Stimulated activated naive CD8-positive, alpha-beta T cell treated with anti-CD3 and anti-CD28 coated beads, Interleukin-15, Interleukin-2, amounts not matched to agents 100 ng/mL and 50 ng/mL, for 24 hours (primary cell): ENCODE results near the gene UQCRC1.

Source experiments
- H3K27ac Mint-ChIP-seq: one replicate; pipeline ENCODE4 v1.8.0; 2021; ENCODE audit warnings: mild to moderate bottlenecking, mixed read lengths
- H3K27me3 Mint-ChIP-seq: one replicate; pipeline ENCODE4 v1.8.0; 2021; ENCODE audit warnings: mixed read lengths
- H3K36me3 Mint-ChIP-seq: one replicate; pipeline ENCODE4 v1.8.0; 2021; ENCODE audit warnings: low read depth, mixed read lengths
- H3K4me1 Mint-ChIP-seq: one replicate; pipeline ENCODE4 v1.8.0; 2021; ENCODE audit warnings: low read depth, mixed read lengths
- H3K4me3 Mint-ChIP-seq: one replicate; pipeline ENCODE4 v1.8.0; 2021; ENCODE audit warnings: mild to moderate bottlenecking, mixed read lengths
- H3K9me3 Mint-ChIP-seq: one replicate; pipeline ENCODE4 v1.8.0; 2021; ENCODE audit warnings: mixed read lengths

Gene UQCRC1

GRCh38 chr3:48596676-48597407 is 12.6 kb downstream of the UQCRC1 start:
- peaks cover 35% of the 10 kb centered on the region for H3K36me3 Mint-ChIP-seq
- H3K4me3 Mint-ChIP-seq: no peak overlapping the region
- H3K27me3 Mint-ChIP-seq: peaks cover 16% of the 10 kb centered on the region
- H3K9me3 Mint-ChIP-seq: no peaks in the 10 kb centered on the region
- H3K27ac Mint-ChIP-seq: no peak overlapping the region
- H3K4me1 Mint-ChIP-seq: peaks cover 8% of the 10 kb centered on the region

DNA sequence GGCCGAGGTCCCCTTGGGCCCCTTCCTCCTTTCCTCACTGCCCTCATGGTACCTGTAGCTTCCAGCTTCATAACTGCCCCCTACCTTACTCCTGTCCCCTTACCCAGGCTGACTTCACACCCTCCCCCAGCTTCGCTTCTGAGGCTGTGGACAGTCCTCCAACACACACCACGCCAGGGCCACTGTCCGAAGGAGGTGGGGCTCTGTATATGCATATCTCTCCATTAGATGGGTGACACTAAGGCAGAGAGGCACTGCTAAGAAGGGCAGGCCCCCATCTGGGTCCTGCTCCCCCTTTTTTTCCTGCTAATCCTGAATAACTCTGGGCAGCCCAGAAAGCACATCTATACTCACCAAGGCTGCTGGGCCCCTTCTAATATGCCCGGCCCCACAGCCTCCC is 13.3 kb downstream of the UQCRC1 start:
- peaks cover 28% of the 10 kb centered on the region for H3K36me3 Mint-ChIP-seq
- peaks cover 8% of the 10 kb centered on the region for H3K4me1 Mint-ChIP-seq
- H3K4me3 Mint-ChIP-seq: no peak overlapping the region
- H3K9me3 Mint-ChIP-seq: no peaks in the 10 kb centered on the region
- peaks cover 17% of the 10 kb centered on the region for H3K27me3 Mint-ChIP-seq
- no peak overlapping the region for H3K27ac Mint-ChIP-seq

- Mint-ChIP-seq H3K4me3 (no peak overlapping the region), H3K9me3 (no peaks in the 10 kb centered on the region), H3K27ac (no peak overlapping the region), H3K4me1 (peaks cover 8% of the 10 kb centered on the region), H3K36me3 (peaks cover 24% of the 10 kb centered on the region), H3K27me3 (peaks cover 22% of the 10 kb centered on the region)
Observed at GRCh38 chr3:48595526-48596121, 13.8 kb downstream of the UQCRC1 start.

DNA sequence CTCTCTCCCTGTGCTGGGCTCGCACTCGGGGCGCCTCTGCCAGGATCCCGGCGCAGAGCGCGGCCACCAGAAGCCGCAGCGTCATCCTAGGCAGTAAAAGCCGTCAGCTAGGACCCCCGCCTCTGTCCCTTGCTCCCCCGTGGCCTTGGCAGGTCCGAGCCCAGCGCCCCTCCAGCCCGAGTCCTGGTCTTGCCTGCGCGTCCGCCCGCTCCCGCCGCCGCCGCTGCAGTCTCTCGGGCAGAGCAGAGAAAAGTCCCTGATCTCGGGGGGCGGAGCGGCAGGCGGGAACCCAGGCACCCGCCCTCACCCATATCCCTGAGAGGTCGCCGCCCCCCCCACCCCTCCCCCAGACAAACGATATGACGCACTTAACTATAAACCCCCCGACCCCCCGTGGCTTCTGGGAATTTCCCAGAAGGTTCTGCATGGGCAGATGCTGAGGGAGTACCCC is 14.3 kb downstream of the UQCRC1 start, which contains the start of gene COL7A1:
Gene COL7A1, minus strand, starts transcription at position 255 of the 451 bp plus-strand sequence. Its CDS starts 170 bp downstream, at position 85.
- Mint-ChIP-seq H3K27ac (no peak within 1 kb of the TSS), H3K27me3 (peaks cover 25% of the 10 kb centered on the region), H3K36me3 (peaks cover 18% of the 10 kb centered on the region), H3K9me3 (no peaks in the 10 kb centered on the region), H3K4me3 (no peak within 1 kb of the TSS), H3K4me1 (peaks cover 8% of the 10 kb centered on the region)

GRCh38 chr3:48594417-48595049 is 14.9 kb downstream of the UQCRC1 start:
- Mint-ChIP-seq H3K27me3 (peaks cover 29% of the 10 kb centered on the region), H3K4me1 (peaks cover 8% of the 10 kb centered on the region), H3K9me3 (no peaks in the 10 kb centered on the region), H3K36me3 (peaks cover 16% of the 10 kb centered on the region), H3K27ac (no peak overlapping the region), H3K4me3 (no peak overlapping the region)

- no peak overlapping the region for H3K27ac Mint-ChIP-seq
- H3K27me3 Mint-ChIP-seq: peaks cover 37% of the 10 kb centered on the region
- H3K36me3 Mint-ChIP-seq: peaks cover 9% of the 10 kb centered on the region
- H3K4me3 Mint-ChIP-seq: no peak overlapping the region
- no peaks in the 10 kb centered on the region for H3K9me3 Mint-ChIP-seq
- peaks cover 8% of the 10 kb centered on the region for H3K4me1 Mint-ChIP-seq
Observed at GRCh38 chr3:48593337-48593736, 16.1 kb downstream of the UQCRC1 start.

DNA sequence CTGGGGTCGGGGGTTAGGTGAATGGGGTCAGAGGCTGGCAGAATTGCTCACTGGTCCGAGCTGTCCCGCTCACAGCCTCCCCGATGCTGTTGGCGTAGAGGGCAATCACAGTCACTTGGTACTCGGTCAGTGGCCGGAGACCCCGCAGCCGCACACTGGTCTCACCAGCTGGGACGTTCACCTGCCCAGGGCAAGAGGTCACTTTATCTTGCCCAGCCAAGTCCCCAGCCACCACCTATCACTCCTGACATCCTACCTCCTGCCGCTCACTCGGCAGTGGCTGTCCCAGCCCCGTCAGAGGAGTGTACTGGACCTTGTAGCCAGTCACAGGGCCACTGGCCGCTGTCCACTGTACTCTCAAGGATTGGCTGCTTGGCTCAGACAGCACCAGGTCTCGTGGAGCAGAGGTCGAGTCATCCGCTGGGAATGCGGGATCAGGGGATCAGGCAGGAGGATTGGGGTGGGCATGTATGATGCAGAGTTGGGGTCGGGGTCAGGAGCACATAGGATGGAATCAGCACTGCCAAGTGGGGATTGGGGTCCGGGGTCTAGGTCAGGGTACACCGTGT is 16.8 kb downstream of the UQCRC1 start:
- no peak overlapping the region for H3K27ac Mint-ChIP-seq
- peaks cover 5% of the 10 kb centered on the region for H3K36me3 Mint-ChIP-seq
- no peak overlapping the region for H3K4me3 Mint-ChIP-seq
- no peaks in the 10 kb centered on the region for H3K9me3 Mint-ChIP-seq
- peaks cover 8% of the 10 kb centered on the region for H3K4me1 Mint-ChIP-seq
- H3K27me3 Mint-ChIP-seq: peaks cover 38% of the 10 kb centered on the region

GRCh38 chr3:48591886-48592518 is 17.4 kb downstream of the UQCRC1 start:
- Mint-ChIP-seq H3K4me3 (no peak overlapping the region), H3K27ac (no peak overlapping the region), H3K27me3 (peaks cover 38% of the 10 kb centered on the region), H3K9me3 (no peaks in the 10 kb centered on the region), H3K4me1 (peaks cover 8% of the 10 kb centered on the region), H3K36me3 (no peaks in the 10 kb centered on the region)

GRCh38 chr3:48591436-48591835 is 18.0 kb downstream of the UQCRC1 start:
- no peak overlapping the region for H3K4me3 Mint-ChIP-seq
- H3K4me1 Mint-ChIP-seq: peaks cover 8% of the 10 kb centered on the region
- peaks cover 38% of the 10 kb centered on the region for H3K27me3 Mint-ChIP-seq
- H3K9me3 Mint-ChIP-seq: no peaks in the 10 kb centered on the region
- H3K27ac Mint-ChIP-seq: no peak overlapping the region
- H3K36me3 Mint-ChIP-seq: no peaks in the 10 kb centered on the region

DNA sequence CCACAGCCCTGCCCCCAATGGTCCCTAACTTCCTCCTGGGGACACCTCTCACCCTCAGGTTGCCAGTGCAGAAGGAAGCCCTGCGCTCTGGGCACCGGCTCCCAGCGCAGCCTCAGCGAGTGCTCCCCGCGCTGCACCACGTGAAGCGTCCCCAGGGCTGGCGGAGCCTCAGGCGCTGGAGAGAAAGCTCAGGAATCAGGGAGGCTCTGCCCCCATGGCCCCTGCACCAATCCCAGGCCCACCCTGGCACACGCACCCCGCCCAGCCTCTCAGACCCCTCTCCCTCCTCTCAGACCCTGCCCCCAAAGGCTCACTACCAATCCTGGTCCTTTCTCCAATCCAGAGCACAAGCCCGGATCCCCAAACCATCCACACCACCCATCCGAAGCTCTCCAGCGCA is 21.2 kb downstream of the UQCRC1 start:
- H3K27me3 Mint-ChIP-seq: peaks cover 27% of the 10 kb centered on the region
- H3K9me3 Mint-ChIP-seq: no peaks in the 10 kb centered on the region
- H3K4me3 Mint-ChIP-seq: no peak overlapping the region

DNA sequence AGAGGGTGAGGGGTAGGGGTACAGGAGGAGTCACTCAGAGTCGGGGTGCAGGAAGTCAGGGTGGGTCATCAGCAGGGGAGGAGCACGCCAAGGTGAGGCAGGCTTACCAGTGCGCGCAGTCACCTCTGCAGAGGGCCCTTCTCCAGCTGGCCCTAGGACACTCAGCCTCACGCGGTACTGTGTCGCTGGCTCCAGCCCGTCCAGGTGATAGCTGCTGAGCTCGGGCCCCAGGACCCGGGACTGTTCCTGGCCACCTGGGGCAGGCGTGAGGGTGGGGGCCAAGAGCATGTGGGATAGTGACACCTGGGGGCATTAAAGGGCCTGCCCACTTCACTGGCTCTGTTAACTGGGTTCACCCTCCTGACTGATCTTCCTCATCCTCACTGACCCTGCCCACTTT is 21.8 kb downstream of the UQCRC1 start:
- Mint-ChIP-seq H3K4me3 (no peak overlapping the region), H3K36me3 (no peaks in the 10 kb centered on the region), H3K9me3 (no peaks in the 10 kb centered on the region), H3K27ac (no peak overlapping the region), H3K4me1 (no peaks in the 10 kb centered on the region), H3K27me3 (peaks cover 23% of the 10 kb centered on the region)

More for the DNA sequence above, 21.2 kb downstream of the UQCRC1 start:
- Mint-ChIP-seq H3K4me1 (no peaks in the 10 kb centered on the region), H3K36me3 (no peaks in the 10 kb centered on the region), H3K27ac (no peak overlapping the region)

DNA sequence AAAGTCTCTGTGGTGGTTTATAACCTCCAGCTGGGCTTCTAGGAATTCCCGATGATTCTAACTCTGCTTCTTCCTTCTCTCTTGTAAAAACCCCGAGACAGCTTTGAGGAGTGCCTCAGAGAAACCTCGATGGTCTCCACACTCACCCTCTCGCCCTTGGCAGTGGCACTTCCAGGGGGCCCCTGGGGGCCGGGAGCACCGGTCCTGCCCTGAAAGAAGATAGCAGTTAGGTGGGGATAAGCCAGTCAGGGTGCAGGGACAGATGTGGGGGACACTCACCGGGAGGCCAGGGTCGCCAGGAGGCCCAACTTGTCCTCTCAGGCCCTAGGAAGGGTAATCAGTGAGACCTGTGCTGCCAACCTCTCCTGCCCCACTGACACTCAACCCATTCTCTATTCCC is 24.0 kb downstream of the UQCRC1 start:
- Mint-ChIP-seq H3K9me3 (no peaks in the 10 kb centered on the region), H3K36me3 (no peaks in the 10 kb centered on the region), H3K4me3 (no peak overlapping the region), H3K27me3 (peaks cover 14% of the 10 kb centered on the region), H3K4me1 (no peaks in the 10 kb centered on the region), H3K27ac (no peak overlapping the region)

DNA sequence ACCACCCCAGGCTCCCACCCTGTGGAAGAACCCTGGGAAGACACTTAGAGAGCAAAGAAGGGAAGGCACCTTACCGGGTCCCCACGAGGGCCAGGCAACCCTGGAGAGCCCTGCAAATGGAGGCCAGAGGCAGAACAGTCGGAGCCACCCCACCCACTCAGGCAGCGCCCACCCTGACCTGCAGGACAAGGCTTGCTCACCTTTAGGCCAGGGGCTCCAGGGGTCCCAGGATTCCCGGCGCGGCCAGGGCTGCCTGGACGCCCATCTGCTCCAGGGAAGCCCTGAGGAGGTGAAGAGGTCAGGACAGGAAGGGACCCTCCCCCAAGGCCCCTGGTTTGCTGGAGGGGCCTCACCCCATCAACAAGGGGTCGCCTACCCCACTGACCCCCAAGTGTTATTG is 24.6 kb downstream of the UQCRC1 start:
- H3K27ac Mint-ChIP-seq: no peak overlapping the region
- H3K4me1 Mint-ChIP-seq: no peaks in the 10 kb centered on the region
- H3K36me3 Mint-ChIP-seq: no peaks in the 10 kb centered on the region
- H3K9me3 Mint-ChIP-seq: no peaks in the 10 kb centered on the region
- H3K27me3 Mint-ChIP-seq: peaks cover 12% of the 10 kb centered on the region
- H3K4me3 Mint-ChIP-seq: no peak overlapping the region

DNA sequence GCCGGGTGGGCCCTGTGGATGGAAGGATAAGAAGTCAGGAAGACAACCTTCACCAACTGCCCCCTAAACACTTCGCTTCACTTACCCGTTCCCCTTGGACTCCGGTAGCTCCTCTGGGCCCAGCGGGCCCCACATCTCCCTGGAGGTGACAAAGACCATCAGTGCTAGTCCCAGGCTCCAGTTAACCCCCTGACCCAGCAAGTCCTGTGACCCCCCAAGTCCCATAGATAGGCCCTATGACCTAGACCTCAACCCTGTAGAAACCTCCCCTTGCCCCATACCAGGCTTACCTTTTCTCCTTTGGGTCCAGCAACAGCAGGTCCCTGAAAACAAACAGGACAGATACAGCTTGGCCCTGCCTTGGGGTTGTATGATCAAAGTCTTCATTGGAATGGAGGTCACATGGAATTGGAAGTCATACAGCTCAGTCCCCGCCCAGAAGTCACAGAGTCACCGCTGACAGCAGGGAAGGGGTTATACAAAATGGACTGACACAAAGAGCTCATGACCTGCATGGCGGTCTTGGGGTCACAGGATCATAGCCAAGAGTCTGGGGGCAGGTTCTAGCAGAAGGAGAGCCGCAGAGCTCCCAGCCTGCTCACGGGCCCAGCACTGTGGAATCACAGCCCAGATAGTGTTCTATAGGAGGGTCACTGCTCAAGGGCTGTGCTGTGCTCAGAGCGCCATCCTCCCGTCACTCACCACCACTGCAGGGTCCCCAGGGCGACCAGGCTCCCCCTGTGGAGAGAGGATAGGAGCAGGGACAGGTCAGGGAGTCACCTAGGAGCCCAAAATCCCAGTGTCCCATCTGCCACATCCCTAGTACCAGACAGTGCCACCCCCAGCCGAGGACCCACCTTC is 27.6 kb downstream of the UQCRC1 start:
- H3K9me3 Mint-ChIP-seq: no peaks in the 10 kb centered on the region
- H3K4me3 Mint-ChIP-seq: no peak overlapping the region
- H3K4me1 Mint-ChIP-seq: no peaks in the 10 kb centered on the region
- no peaks in the 10 kb centered on the region for H3K36me3 Mint-ChIP-seq
- no peak overlapping the region for H3K27ac Mint-ChIP-seq
- H3K27me3 Mint-ChIP-seq: no peaks in the 10 kb centered on the region
